HepG2 (cell line): Measurements from ENCODE around the gene ACACA. TPM values are rescaled to one million over a fixed set of nuclear protein-coding genes. Genes with fewer than 3 reads are reported as not detected.

Source experiments
- ATAC-seq: fragments of 200-7000 bp; cut with Tn5 transposase; 3 replicates; pipeline ENCODE4 v1.9.1; 2020; ENCODE audit warnings: mild to moderate bottlenecking, moderate library complexity
- BruUV-seq: library from RNA; stranded (reverse); fragments of 400-500 nt; replicated peaks from 2 replicates; lab custom pipeline; 2021; lab: Mats Ljungman, UMichigan
- CTCF ChIA-PET: fragments of 300-600 bp; formaldehyde crosslinking; extraction: SDS; loops from one replicate; lab custom pipeline; 2021; ENCODE audit warnings: low total read pairs, inconsistent platforms, low intra/inter-chr PET ratio; lab: Yijun Ruan, JAX
- POLR2A ChIA-PET: fragments of 350-600 bp; sonication (Branson Sonifier 250); formaldehyde crosslinking; loops from one replicate; lab custom pipeline; 2020; ENCODE audit warnings: antibody characterized with exemption, inconsistent platforms; lab: Yijun Ruan, JAX
- DNase-seq: peaks from one replicate; pipeline ENCODE4 v3.0.0-alpha.2; 2015; ENCODE audit warnings: low spot score
- FAIRE-seq: peaks from 3 replicates; lab custom pipeline; 2011; peaks lifted over from hg19 to GRCh38; lab: Jason Lieb, UNC
- H2AFZ ChIP-seq: one replicate; pipeline ENCODE4 v1.6.1; 2011; ENCODE audit warnings: low read length, inconsistent platforms
- H3K27ac ChIP-seq: fragments of 300-600 bp; 3 replicates; pipeline ENCODE4 v1.8.0; 2011; ENCODE audit warnings: mixed run types, mild to moderate bottlenecking, mixed read lengths, low read length, inconsistent platforms; ENCODE audit not compliant: insufficient read depth; ENCODE audit errors: extremely low read length
- H3K27me3 ChIP-seq, 2 experiments: fragments of 200-600 bp in 1 of 2; 2 replicates in 1 of 2; 3 replicates in 1 of 2; pipeline versions ENCODE4 v1.6.0 to v1.8.0; 2011; ENCODE audit warnings: low read length in 2 of 2, mild to moderate bottlenecking in 2 of 2, moderate library complexity in 2 of 2, inconsistent platforms in 1 of 2; ENCODE audit not compliant: insufficient read depth in 2 of 2, control insufficient read depth in 1 of 2
- H3K36me3 ChIP-seq, 2 experiments: fragments of 200-600 bp in 1 of 2; replicated peaks in 1 of 2; 2 replicates in 1 of 2; 3 replicates in 1 of 2; pipeline versions ENCODE4 v1.5.1 to v1.8.0; 2011; ENCODE audit warnings: low read length in 2 of 2, inconsistent platforms in 1 of 2; ENCODE audit not compliant: insufficient read depth in 2 of 2, control insufficient read depth in 1 of 2
- H3K4me1 ChIP-seq: 2 replicates; pipeline ENCODE4 v1.5.1; 2012; ENCODE audit warnings: low read length, inconsistent platforms; ENCODE audit not compliant: insufficient read depth
- H3K4me2 ChIP-seq: 2 replicates; pipeline ENCODE4 v1.6.0; 2011; ENCODE audit warnings: low read depth, low read length, inconsistent platforms
- H3K4me3 ChIP-seq, 3 experiments: fragments of 200-600 bp in 1 of 3; sonication (generic), shearing (Covaris generic) in 1 of 3; replicated peaks in 1 of 3; 2 replicates each; pipeline ENCODE4 v1.5.1; 2011 to 2016; ENCODE audit warnings: low read length in 3 of 3, inconsistent platforms in 2 of 3, low read depth in 2 of 3, mild to moderate bottlenecking in 2 of 3, control low read depth in 1 of 3, mixed read lengths in 1 of 3; ENCODE audit not compliant: insufficient read depth in 1 of 3
- H3K79me2 ChIP-seq: one replicate; pipeline ENCODE4 v1.6.1; 2011; ENCODE audit warnings: low read length, inconsistent platforms; ENCODE audit not compliant: insufficient read depth
- H3K9ac ChIP-seq: 2 replicates; pipeline ENCODE4 v1.6.0; 2011; ENCODE audit warnings: mild to moderate bottlenecking, low read depth, low read length, inconsistent platforms; ENCODE audit not compliant: insufficient read depth
- H3K9me3 ChIP-seq: 2 replicates; pipeline ENCODE4 v1.5.1; 2012; ENCODE audit warnings: mild to moderate bottlenecking, low read length
- H4K20me1 ChIP-seq: 2 replicates; pipeline ENCODE4 v1.6.0; 2011; ENCODE audit warnings: inconsistent platforms, mild to moderate bottlenecking, low read length, moderate library complexity; ENCODE audit not compliant: insufficient read depth
- DNMT3B ChIP-seq: conservative IDR thresholded peaks from 2 replicates; pipeline ENCODE4 v1.6.1; 2016; ENCODE audit warnings: missing biosample characterization, control low read depth
- KIAA2018 ChIP-seq: sonication (generic); formaldehyde crosslinking; IDR thresholded peaks from 2 replicates; pipeline ENCODE4 v1.5.0; 2020; ENCODE audit warnings: mild to moderate bottlenecking, missing genetic modification reagents, borderline replicate concordance
- MBNL3 ChIP-seq: fragments of 250-450 bp; sonication (Bioruptor Pico); conservative IDR thresholded peaks from 2 replicates; pipeline ENCODE4 v1.8.0; 2022; ENCODE audit warnings: mild to moderate bottlenecking, inconsistent platforms
- PHF8 ChIP-seq: sonication (generic); formaldehyde crosslinking; IDR thresholded peaks from 2 replicates; pipeline ENCODE4 v1.5.0; 2020; ENCODE audit warnings: missing genetic modification reagents
- ZSCAN12 ChIP-seq: sonication (generic); formaldehyde crosslinking; IDR thresholded peaks from 2 replicates; pipeline ENCODE4 v1.9.0; 2021; ENCODE audit warnings: mild to moderate bottlenecking, missing genetic modification reagents
- WGBS: methylation state at CpG from one replicate; pipeline ENCODE4 v1.1.6; 2017; ENCODE audit warnings: low lambda C conversion rate; 5-methylcytosine and 5-hydroxymethylcytosine counted together
- in situ Hi-C: cut with HindIII; loops from 2 replicates; pipeline ENCODE4 v1.10.0; 2017; ENCODE audit warnings: low pct_unique_long_range_greater_than_20kb; ENCODE audit not compliant: extremely low pct_ligation_motif_present
- intact Hi-C: fragments of 100-400 bp; cut with micrococcal nuclease; formaldehyde crosslinking; loops from one replicate; pipeline ENCODE4 v1.10.0; 2022; ENCODE audit not compliant: unreplicated experiment
- polyA plus RNA-seq, 8 experiments: library from polyadenylated mRNA; depleted of rRNA in 3 of 8; stranded (reverse) in 7 of 8; unstranded in 1 of 8; fragments of >200 nt; fragmentation: Illumina TruSeq in 4 of 8; extraction: Trizol in 4 of 8; gene quantifications; 2 replicates each; pipeline versions ENCODE4 v1.2.1 to v1.2.3, GENCODE V29; 2011 to 2016; ENCODE audit warnings: low read depth in 4 of 8, missing spikeins in 1 of 8, mixed read lengths in 1 of 8; ENCODE audit not compliant: insufficient read depth in 1 of 8
- total RNA-seq, 5 experiments: library from RNA; depleted of rRNA; stranded (reverse); fragments of >200 nt; fragmentation: Illumina TruSeq; extraction: Trizol; gene quantifications; 2 replicates each; pipeline ENCODE4 v1.2.3, GENCODE V29; 2016; ENCODE audit warnings: low read depth in 1 of 5

ACACA gene
- total and polyA plus RNA-seq, 2 of the 13 experiments (the other 11 are each of a cell fraction or from before 2014, with no cell fraction given) = 39.2 to 47.2 TPM

DNA sequence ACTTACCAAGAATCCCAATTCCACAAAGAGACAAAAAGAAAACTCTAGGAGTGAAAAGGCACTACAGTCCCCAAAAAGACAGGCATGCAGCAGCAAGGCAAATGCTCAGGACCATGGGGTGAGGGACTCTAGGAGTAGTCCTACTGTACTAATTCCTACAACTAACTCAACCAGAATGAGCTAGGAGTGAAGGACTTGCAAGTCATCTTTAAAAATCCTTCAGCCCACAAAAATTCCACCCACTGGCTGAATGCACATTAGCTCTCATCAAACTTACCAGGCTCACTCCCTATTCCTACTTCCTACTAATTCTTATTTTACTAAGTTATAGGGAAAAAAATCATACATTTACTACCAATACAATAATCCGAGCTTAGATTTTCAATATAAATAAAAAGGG, 172.5 kb downstream of the ACACA start:
- FAIRE-seq (no peak), ATAC-seq (no peak), DNase-seq (no peak)
- no peak overlapping the region for H3K27ac ChIP-seq
- H2AFZ ChIP-seq = no peak overlapping the region
- POLR2A ChIA-PET = no interaction called here
- no TSS peak for BruUV-seq
- CTCF ChIA-PET = no interaction called here
- intact Hi-C loops = no loop called here
- no peaks in the 10 kb centered on the region for H3K27me3 ChIP-seq
- no peaks in the 10 kb centered on the region for H3K79me2 ChIP-seq
- in situ Hi-C loops = loop anchor here (25.0 kb wide), 1 partner anchor 622 kb away; the partner anchor contains the start of gene MRM1
- H4K20me1 ChIP-seq = no peaks in the 10 kb centered on the region
- TF ChIP-seq PHF8 (no peak), KIAA2018 (CRISPR knock-in tag) (no peak), ZSCAN12 (CRISPR knock-in tag) (no peak), MBNL3 (CRISPR knock-in tag) (no peak), DNMT3B (CRISPR knock-in tag) (no peak)
- 90% methylated on average over 1 of the region's 1 CpG for WGBS
- H3K4me1 ChIP-seq = no peaks in the 10 kb centered on the region
- H3K9me3 ChIP-seq = no peaks in the 10 kb centered on the region
- no peak overlapping the region for H3K4me2 ChIP-seq
- peaks cover 8 to 61% of the 10 kb centered on the region in 2 experiments; a peak in 4 of 5 replicates for H3K36me3 ChIP-seq
- H3K9ac ChIP-seq = no peak overlapping the region
- H3K4me3 ChIP-seq = no peak overlapping the region
